SU-DHL-6 (cell line): Measurements from ENCODE around the gene BUB1.

Experiments
- CTCF ChIP-seq: fragments of 200-600 bp; sonication (generic); IDR thresholded peaks from one replicate; pipeline ENCODE4 v1.5.1; 2017; ENCODE audit warnings: antibody characterized with exemption, mild to moderate bottlenecking, low read length, moderate library complexity; ENCODE audit not compliant: insufficient read depth, poor library complexity, severe bottlenecking
- EZH2phosphoT487 ChIP-seq: fragments of 200-600 bp; sonication (generic), shearing (Covaris generic); conservative IDR thresholded peaks from 2 replicates; pipeline ENCODE4 v1.6.1; 2018; ENCODE audit warnings: mild to moderate bottlenecking, antibody characterized with exemption, low read length, moderate library complexity, mixed read lengths

- TF ChIP-seq CTCF (no peak), EZH2phosphoT487 (no peak)
These were observed at the start of gene BUB1 for GRCh38 chr2:110677530-110678456.
